ENCODE measurements around the gene EZH2.

EZH2 gene

GRCh38 chr7:148770004-148770403 is 114.1 kb downstream of the EZH2 start:
- no peak for TF ChIP-seq CTCF (IDR thresholded peaks at IDR 0.05; ENCODE audit: extremely low read depth, insufficient read depth, missing control alignments)
- in situ Hi-C loops (cut with MboI; ENCODE audit: low pct_unique_long_range_greater_than_20kb, low sequenced_read_pairs, unreplicated experiment), result no loop called here
- no peak for DNase-seq (ENCODE audit: low spot score)

- DNase-seq (ENCODE audit: low spot score), result no peak
- no peak for TF ChIP-seq CTCF (IDR thresholded peaks at IDR 0.05; ENCODE audit: extremely low read depth, insufficient read depth, missing control alignments)
- in situ Hi-C loops (cut with MboI; ENCODE audit: low pct_unique_long_range_greater_than_20kb, low sequenced_read_pairs, unreplicated experiment), result no loop called here
Observed at GRCh38 chr7:148763622-148764021, 120.5 kb downstream of the EZH2 start.

GRCh38 chr7:148761499-148762278 is 122.4 kb downstream of the EZH2 start:
- DNase-seq (ENCODE audit: low spot score), result no peak
- TF ChIP-seq CTCF (IDR thresholded peaks at IDR 0.05; ENCODE audit: extremely low read depth, insufficient read depth, missing control alignments), result no peak
- in situ Hi-C loops (cut with MboI; ENCODE audit: low pct_unique_long_range_greater_than_20kb, low sequenced_read_pairs, unreplicated experiment), result no loop called here

Measured in GM13977 (cell line).